B cell (primary cell): ENCODE results near the gene AGRP. TPM values are rescaled to one million over a fixed set of nuclear protein-coding genes. Genes with fewer than 3 reads are reported as not detected.

Experiments
- ATAC-seq: fragments of 200-7000 bp; cut with Tn5 transposase; one replicate; pipeline ENCODE4 v1.10.0; 2021; ENCODE audit warnings: low read depth, mild to moderate bottlenecking, moderate number of reproducible peaks, moderate library complexity
- CTCF ChIA-PET: fragments of 350-600 bp; sonication (Branson Sonifier 250); formaldehyde crosslinking; loops from one replicate; lab custom pipeline; 2021; ENCODE audit warnings: antibody characterized with exemption, inconsistent platforms; lab: Charles Lee
- POLR2A ChIA-PET: fragments of 350-600 bp; sonication (Branson Sonifier 250); formaldehyde crosslinking; loops from one replicate; lab custom pipeline; 2021; ENCODE audit warnings: antibody characterized with exemption; lab: Charles Lee
- DNase-seq: peaks from one replicate; pipeline ENCODE4 v3.0.0; 2013
- H2AFZ ChIP-seq: 2 replicates; pipeline ENCODE4 v1.6.1; 2012; ENCODE audit warnings: mild to moderate bottlenecking, low read depth, low read length; ENCODE audit not compliant: insufficient read depth, poor library complexity, severe bottlenecking
- H3K27ac ChIP-seq, 2 donors: 1 replicate in 1 of 2; 2 replicates in 1 of 2; pipeline ENCODE4 v1.5.1; 2012 to 2013; ENCODE audit warnings: low read length in 2 of 2, mild to moderate bottlenecking in 2 of 2, moderate library complexity in 1 of 2
- H3K27me3 ChIP-seq, 4 experiments: fragments of 200-600 bp in 1 of 4; sonication (generic) in 1 of 4; replicated peaks in 1 of 4; 1 replicate in 2 of 4; 2 replicates in 2 of 4; pipeline versions ENCODE4 v1.6.1 to v1.7.0; 2013 to 2016; ENCODE audit warnings: low read length in 3 of 4, mild to moderate bottlenecking in 2 of 4, mixed read lengths in 1 of 4, moderate library complexity in 1 of 4; ENCODE audit not compliant: insufficient read depth in 4 of 4, control insufficient read depth in 3 of 4; ENCODE audit errors: control extremely low read depth in 1 of 4
- H3K36me3 ChIP-seq, 2 experiments: replicated peaks in 1 of 2; 1 replicate in 1 of 2; 2 replicates in 1 of 2; pipeline versions ENCODE4 v1.6.1 to v1.7.1; 2013; ENCODE audit warnings: low read length in 1 of 2; ENCODE audit not compliant: insufficient read depth in 2 of 2, control insufficient read depth in 1 of 2; ENCODE audit errors: control extremely low read depth in 1 of 2, extremely low read depth in 1 of 2
- H3K4me1 ChIP-seq, 2 donors: fragments of 200-600 bp in 1 of 2; sonication (generic) in 1 of 2; 1 replicate in 1 of 2; 2 replicates in 1 of 2; pipeline versions ENCODE4 v1.5.1 to v1.6.1; 2013 to 2017; ENCODE audit warnings: low read length in 2 of 2; ENCODE audit not compliant: control insufficient read depth in 2 of 2, insufficient read depth in 2 of 2
- H3K4me2 ChIP-seq: replicated peaks from 2 replicates; pipeline ENCODE3; 2012; ENCODE audit warnings: mild to moderate bottlenecking, low read depth, low read length; ENCODE audit not compliant: poor library complexity, severe bottlenecking
- H3K4me3 ChIP-seq, 5 experiments: fragments of 200-600 bp in 1 of 5; sonication (generic) in 1 of 5; 1 replicate in 3 of 5; 2 replicates in 2 of 5; pipeline versions ENCODE4 v1.5.1 to v1.7.0; 2011 to 2016; ENCODE audit warnings: low read length in 4 of 5, mild to moderate bottlenecking in 4 of 5, low read depth in 2 of 5, control low read depth in 1 of 5, moderate library complexity in 1 of 5; ENCODE audit not compliant: insufficient read depth in 1 of 5; ENCODE audit errors: control extremely low read depth in 1 of 5, extremely low read depth in 1 of 5
- H3K79me2 ChIP-seq: fragments of 200-600 bp; sonication (generic); one replicate; pipeline ENCODE4 v1.6.0; 2016; ENCODE audit warnings: low read length; ENCODE audit not compliant: control insufficient read depth, insufficient read depth
- H3K9ac ChIP-seq: fragments of 200-600 bp; sonication (generic); 2 replicates; pipeline ENCODE4 v1.6.1; 2017; ENCODE audit warnings: mild to moderate bottlenecking, low read length, moderate library complexity
- H3K9me3 ChIP-seq, 3 donors: one replicate each; pipeline versions ENCODE4 v1.6.1 to v1.7.1; 2013; ENCODE audit warnings: low read length in 2 of 3; ENCODE audit not compliant: control insufficient read depth in 2 of 3, insufficient read depth in 1 of 3; ENCODE audit errors: control extremely low read depth in 1 of 3
- H4K20me1 ChIP-seq: 2 replicates; pipeline ENCODE4 v1.6.0; 2012; ENCODE audit warnings: mild to moderate bottlenecking, low read length; ENCODE audit not compliant: insufficient read depth, control insufficient read depth, poor library complexity, severe bottlenecking
- H3K27ac Mint-ChIP-seq: one replicate; pipeline ENCODE4 v1.8.0; 2021; ENCODE audit warnings: mixed read lengths
- H3K27me3 Mint-ChIP-seq: one replicate; pipeline ENCODE4 v1.8.0; 2021; ENCODE audit warnings: mixed read lengths
- H3K4me1 Mint-ChIP-seq: one replicate; pipeline ENCODE4 v1.8.0; 2021; ENCODE audit warnings: mixed read lengths
- H3K4me3 Mint-ChIP-seq: one replicate; pipeline ENCODE4 v1.8.0; 2021; ENCODE audit warnings: mixed read lengths
- H3K9me3 Mint-ChIP-seq: one replicate; pipeline ENCODE4 v1.8.0; 2022; ENCODE audit warnings: mixed read lengths; ENCODE audit not compliant: insufficient read depth
- CTCF ChIP-seq: fragments of 200-600 bp; IDR thresholded peaks from one replicate; pipeline ENCODE4 v1.8.0; 2022; ENCODE audit warnings: antibody characterized with exemption, mild to moderate bottlenecking
- EZH2 ChIP-seq: IDR thresholded peaks from 2 replicates; pipeline ENCODE4 v1.6.1; 2012; ENCODE audit warnings: borderline replicate concordance, low read depth, mild to moderate bottlenecking, moderate library complexity, low read length; ENCODE audit not compliant: insufficient read depth, poor library complexity, severe bottlenecking
- WGBS: methylation state at CpG from one replicate; pipeline ENCODE4 v1.1.5; 2013; ENCODE audit warnings: missing lambda C conversion rate; ENCODE audit not compliant: insufficient coverage; 5-methylcytosine and 5-hydroxymethylcytosine counted together
- intact Hi-C: fragments of 100-400 bp; cut with micrococcal nuclease; formaldehyde crosslinking; loops from one replicate; pipeline ENCODE4 v1.10.0; 2022
- polyA plus RNA-seq: library from polyadenylated mRNA; depleted of rRNA; stranded (reverse); fragments of >200 nt; gene quantifications from 2 replicates; pipeline ENCODE4 v1.2.3, GENCODE V29; 2012
- total RNA-seq, 2 donors: library from RNA; stranded (reverse); fragments of 120-200 nt in 1 of 2; gene quantifications; 1 replicate in 1 of 2; 2 replicates in 1 of 2; pipeline versions ENCODE4 v1.2.3 to v1.2.4, GENCODE V29; 2013 to 2022

AGRP gene
- total and polyA plus RNA-seq, 2 donors (not counting 1 experiment from before 2014, with no cell fraction given), result not detected

GRCh38 chr16:67438098-67438791 is 45.1 kb downstream of the AGRP start:
- Histone ChIP-seq H3K9me3 (no peaks in the 10 kb centered on the region), H3K4me2 (no peak overlapping the region), H3K36me3 (peaks cover 0 to 53% of the 10 kb centered on the region in 2 experiments), H3K4me3 (no peak overlapping the region), H2AFZ (no peak overlapping the region), H3K9ac (no peak overlapping the region), H3K79me2 (no peaks in the 10 kb centered on the region), H4K20me1 (peaks cover 19% of the 10 kb centered on the region), H3K27me3 (no peaks in the 10 kb centered on the region), H3K27ac (no peak overlapping the region), H3K4me1 (peaks cover 7 to 14% of the 10 kb centered on the region in 2 donors)
- H3K4me3 Mint-ChIP-seq, result no peak overlapping the region
- ChIA-PET POLR2A (no interaction called here), CTCF (interaction anchor here (1.0 to 1.3 kb wide), 2 partner anchors 10 to 27 kb away, joined by 4 read pairs; no protein-coding TSS in a partner anchor)
- H3K27ac Mint-ChIP-seq, result no peak overlapping the region
- no peak for TF ChIP-seq CTCF
- no peak for TF ChIP-seq EZH2
- DNase-seq (no peak), ATAC-seq (no peak)
- H3K27me3 Mint-ChIP-seq, result no peaks in the 10 kb centered on the region
- H3K4me1 Mint-ChIP-seq, result peaks cover 20% of the 10 kb centered on the region
- H3K9me3 Mint-ChIP-seq, result no peaks in the 10 kb centered on the region
- intact Hi-C loops, result no loop called here
- WGBS, result 93% methylated on average over 12 of the region's 20 CpGs

DNA sequence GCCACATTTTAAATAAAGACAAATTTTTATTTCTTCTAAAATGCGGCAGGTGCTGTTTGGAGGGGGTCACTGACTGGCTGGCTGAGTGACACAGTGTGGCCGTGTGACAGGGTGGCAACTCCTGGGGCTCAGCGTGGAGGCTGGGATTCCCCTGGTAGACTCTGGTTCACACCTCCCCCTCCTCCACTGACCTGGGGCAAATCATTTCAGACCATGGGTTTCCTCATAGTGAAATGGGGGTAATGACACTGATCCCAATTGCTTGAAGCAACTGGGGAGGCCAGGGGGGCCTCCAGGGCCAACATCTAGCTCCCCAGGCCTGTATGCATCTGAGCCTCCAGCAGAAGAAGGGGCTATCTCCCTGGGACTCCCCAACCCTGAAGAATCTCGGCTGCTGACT is 45.8 kb downstream of the AGRP start:
- intact Hi-C loops, result no loop called here
- CTCF ChIA-PET, result interaction anchor here (1.3 kb wide), 1 partner anchor 28 kb away, joined by 4 read pairs; no protein-coding TSS in a partner anchor
- peaks cover 1% of the 10 kb centered on the region for H3K27me3 Mint-ChIP-seq
- peaks cover 7 to 18% of the 10 kb centered on the region in 2 donors for H3K4me1 ChIP-seq
- no peak overlapping the region for H2AFZ ChIP-seq
- H4K20me1 ChIP-seq, result peaks cover 12% of the 10 kb centered on the region
- H3K79me2 ChIP-seq, result no peaks in the 10 kb centered on the region
- no peak overlapping the region for H3K27ac ChIP-seq
- no peaks in the 10 kb centered on the region for H3K9me3 Mint-ChIP-seq
- H3K4me3 Mint-ChIP-seq, result no peak overlapping the region
- H3K4me2 ChIP-seq, result no peak overlapping the region
- TF ChIP-seq EZH2 (no peak), CTCF (no peak)
- POLR2A ChIA-PET, result no interaction called here
- H3K4me3 ChIP-seq, result no peak overlapping the region
- no peak overlapping the region for H3K9ac ChIP-seq
- peaks cover 0 to 45% of the 10 kb centered on the region in 2 experiments for H3K36me3 ChIP-seq
- peaks cover 25% of the 10 kb centered on the region for H3K4me1 Mint-ChIP-seq
- ATAC-seq, result no peak
- DNase-seq, result no peak
- no peaks in the 10 kb centered on the region for H3K9me3 ChIP-seq
- H3K27ac Mint-ChIP-seq, result no peak overlapping the region
- H3K27me3 ChIP-seq, result no peaks in the 10 kb centered on the region
- WGBS, result 83% methylated on average over 1 of the region's 4 CpGs
